Ishikawa (cell line): ENCODE data around the gene MYPN.

ENCODE experiments used
- CREB1 ChIP-seq: IDR thresholded peaks from 2 replicates; pipeline ENCODE4 v1.6.1; 2012; ENCODE audit warnings: low read depth
- EP300 ChIP-seq: IDR thresholded peaks from 2 replicates; pipeline ENCODE4 v1.6.1; 2012; ENCODE audit warnings: borderline replicate concordance
- MAX ChIP-seq: IDR thresholded peaks from 2 replicates; pipeline ENCODE4 v1.6.1; 2012
- REST ChIP-seq: IDR thresholded peaks from 2 replicates; pipeline ENCODE4 v1.6.1; 2012; ENCODE audit warnings: low read depth, mild to moderate bottlenecking
- TAF1 ChIP-seq: IDR thresholded peaks from 2 replicates; pipeline ENCODE4 v1.6.1; 2012; ENCODE audit warnings: low read depth, mild to moderate bottlenecking
- YY1 ChIP-seq: IDR thresholded peaks from 2 replicates; pipeline ENCODE4 v1.6.1; 2012; ENCODE audit warnings: low read depth

DNA sequence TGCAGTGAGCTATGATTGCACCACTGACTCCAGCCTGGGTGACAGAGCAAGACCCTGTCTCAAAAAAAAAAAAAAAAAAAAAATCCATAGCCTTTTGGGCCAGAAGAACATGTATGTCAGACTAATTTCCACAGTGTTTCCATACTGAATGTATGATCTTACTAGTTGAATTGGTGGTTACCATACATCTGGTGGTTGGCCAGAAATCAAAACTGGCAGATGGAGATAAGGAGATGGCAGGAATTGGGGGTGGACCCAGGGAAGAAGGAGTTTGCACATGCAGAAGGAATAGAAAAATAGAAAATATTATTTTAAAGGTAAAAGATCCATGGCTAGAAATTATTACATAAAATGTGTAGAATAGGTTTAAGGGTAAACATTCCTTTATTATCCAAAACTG, 126.3 kb downstream of the MYPN start:
- TF ChIP-seq MAX (no peak), EP300 (no peak), YY1 (no peak), REST (no peak), TAF1 (no peak), CREB1 (no peak)
